Jurkat, Clone E6-1 (cell line): ENCODE measurements around the gene STAB1.

Source experiments
- DNase-seq: peaks from one replicate; pipeline ENCODE4 v3.0.0-alpha.2; 2011; ENCODE audit warnings: low read depth, low spot score
- H3K4me3 ChIP-seq: 2 replicates; pipeline ENCODE4 v1.5.1; 2011; ENCODE audit warnings: mild to moderate bottlenecking, low read length, control low read depth, moderate library complexity

The STAB1 gene

DNA sequence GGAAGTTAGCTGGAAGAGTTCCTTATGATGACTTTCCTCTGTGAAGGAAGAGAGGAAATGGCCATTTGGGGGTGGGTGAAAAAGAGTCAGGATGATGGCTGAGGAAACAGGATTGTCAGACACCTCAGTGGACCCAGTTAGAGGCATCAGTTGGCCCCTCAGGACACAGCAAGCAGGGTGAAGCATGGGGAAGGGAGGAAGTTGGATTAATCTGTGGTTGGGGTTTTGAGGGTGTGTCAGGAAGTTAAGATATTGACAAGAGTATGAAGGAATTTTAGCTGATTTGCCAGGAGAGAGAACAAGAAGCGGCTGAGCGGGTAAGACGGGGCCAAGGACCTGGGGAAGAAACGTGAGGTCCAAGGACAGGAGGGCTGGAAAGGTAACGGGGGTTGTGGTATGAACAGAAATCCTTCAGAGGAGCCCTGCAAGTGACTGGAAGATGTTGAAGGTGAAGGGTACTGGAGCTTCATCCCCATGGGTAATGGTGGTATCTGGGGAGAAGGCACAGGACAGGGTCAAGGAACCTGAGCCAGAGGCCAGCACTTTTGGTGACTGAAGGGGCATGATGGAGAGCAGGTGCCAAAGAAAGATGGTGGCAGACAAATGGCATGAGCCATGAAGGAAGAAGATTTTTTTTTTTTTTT is 44.0 kb downstream of the STAB1 start:
- H3K4me3 ChIP-seq: no peak overlapping the region
- DNase-seq: no peak

DNA sequence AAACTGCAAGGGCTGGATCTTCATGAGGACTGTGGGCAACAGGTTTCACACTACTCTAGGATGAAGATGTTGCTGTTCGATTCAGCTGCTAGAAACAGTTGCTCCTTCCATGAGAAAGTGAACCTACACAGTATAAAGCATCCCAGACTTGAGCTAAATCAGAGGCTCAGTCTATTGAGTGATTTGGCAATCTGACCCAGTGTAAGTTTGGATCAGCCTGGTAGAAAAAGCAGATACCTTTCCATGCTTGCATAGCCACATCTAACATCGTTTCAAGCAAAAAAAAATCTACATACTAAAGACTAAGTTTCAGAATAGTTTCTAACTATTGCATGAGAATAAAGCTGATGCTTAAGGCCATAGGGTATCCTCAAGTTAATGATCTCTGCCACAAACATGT is 45.9 kb downstream of the STAB1 start:
- DNase-seq: no peak
- H3K4me3 ChIP-seq: no peak overlapping the region

DNA sequence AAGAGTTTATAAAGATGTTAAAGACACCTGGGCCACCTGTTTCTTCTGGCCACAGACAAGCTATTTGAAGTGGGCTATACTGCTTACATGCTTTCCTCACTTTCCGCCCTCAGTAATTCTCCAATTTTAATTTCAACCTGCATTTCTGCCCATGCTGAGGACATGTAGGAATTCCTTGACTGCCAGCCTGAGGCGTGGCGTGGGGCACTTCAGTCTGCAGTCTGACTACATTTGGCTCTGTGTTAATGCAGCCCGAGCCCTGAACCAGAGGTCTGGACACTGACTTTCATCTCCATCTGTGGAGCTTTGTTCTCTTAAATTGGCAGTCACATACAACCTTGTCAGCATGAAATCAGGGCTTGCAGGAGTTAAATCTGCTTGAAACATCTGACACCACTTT is 49.8 kb downstream of the STAB1 start:
- no peak for DNase-seq
- H3K4me3 ChIP-seq: no peak overlapping the region

DNA sequence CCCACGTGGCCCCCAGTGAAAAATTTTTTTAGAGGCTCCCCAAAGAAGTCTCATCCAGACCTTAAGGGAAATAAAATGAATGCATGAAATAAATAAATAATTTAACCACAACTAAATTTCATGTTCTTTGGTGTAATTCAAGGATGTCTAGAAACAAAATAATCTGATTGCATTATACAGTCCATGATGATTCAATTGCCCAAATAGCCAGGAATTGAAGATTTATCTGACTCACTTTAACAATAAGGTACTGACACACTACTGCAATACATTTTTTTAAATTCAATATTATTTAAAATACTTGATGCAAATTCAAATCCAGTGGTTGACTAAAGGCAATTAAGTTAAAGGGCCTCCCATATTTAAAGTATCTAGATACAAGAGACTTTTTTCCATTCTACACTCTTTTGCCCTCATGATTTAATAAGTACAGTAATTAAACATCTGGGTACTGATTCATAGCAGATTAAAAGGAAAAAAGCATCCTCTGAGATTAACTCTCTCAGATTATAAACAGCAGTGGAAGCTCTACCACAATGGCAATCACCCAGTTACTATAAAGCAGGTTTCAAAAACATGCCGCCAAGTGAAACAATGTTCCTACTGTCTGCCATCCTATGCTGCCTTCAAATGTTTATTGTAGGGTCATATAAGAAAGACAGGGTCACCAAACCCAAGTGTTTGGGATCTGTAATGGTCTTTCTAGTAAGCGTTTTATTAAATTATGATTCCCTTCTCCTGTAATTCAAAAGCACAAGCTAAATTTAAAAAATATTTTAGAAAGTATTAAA is 51.2 kb downstream of the STAB1 start:
- H3K4me3 ChIP-seq: no peak overlapping the region
- DNase-seq: no peak

DNA sequence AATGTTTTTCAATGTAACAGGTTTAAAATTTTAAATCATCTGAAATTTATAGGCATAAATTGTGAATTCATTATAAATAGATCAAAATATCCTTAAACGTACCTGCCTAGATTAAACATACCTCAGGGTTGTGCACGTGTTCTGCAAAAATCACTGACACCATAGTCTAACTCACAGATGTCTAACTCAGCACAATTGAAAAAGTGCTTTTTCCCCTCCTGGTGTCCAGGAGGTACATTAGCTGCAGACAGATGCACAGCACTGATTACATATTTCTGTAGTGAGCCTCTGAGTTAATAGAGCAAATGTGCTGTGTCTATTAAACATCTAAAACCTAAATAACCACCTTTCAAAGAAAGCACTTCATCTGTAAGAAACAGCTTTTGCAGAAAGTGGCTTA is 52.0 kb downstream of the STAB1 start:
- H3K4me3 ChIP-seq: no peak overlapping the region
- no peak for DNase-seq

DNA sequence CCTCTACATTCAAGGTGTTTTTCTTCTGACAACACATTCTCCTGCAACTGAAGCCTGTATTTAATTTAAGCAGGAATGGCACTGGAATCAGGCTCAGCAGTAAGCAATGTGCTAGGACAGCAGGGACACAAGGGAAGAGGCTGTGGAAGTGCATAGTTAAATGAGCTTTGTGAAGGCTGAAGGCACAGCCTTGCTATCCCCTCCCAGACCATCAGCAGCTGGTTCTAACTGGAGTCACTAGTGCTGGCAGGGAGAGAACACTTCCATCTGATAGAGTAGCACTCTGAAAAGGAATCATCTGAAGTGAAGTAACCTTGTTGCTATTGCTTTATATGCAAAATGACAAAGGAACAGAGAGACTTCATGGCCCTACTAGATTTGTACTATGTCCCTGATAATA is 56.0 kb downstream of the STAB1 start:
- DNase-seq: no peak
- H3K4me3 ChIP-seq: no peak overlapping the region

DNA sequence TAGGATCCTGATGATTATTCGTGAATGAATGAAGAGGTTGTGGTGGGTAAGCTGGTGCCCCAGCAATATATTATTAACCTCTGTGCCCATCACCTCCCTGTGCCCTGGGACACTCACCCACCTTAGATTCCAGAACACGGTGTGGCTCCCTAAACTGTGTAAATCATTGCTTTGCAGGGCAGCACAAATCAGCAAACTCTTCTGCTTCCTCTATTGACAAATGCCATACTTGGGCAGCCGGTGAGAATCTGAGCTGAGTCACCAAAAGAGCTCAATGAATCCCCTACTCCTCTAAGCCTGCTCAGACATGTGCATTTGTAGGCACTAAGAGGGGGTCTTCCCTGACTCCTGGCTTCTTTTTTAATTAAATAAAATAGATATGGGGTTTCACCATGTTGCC is 57.0 kb downstream of the STAB1 start:
- no peak for DNase-seq
- no peak overlapping the region for H3K4me3 ChIP-seq

DNA sequence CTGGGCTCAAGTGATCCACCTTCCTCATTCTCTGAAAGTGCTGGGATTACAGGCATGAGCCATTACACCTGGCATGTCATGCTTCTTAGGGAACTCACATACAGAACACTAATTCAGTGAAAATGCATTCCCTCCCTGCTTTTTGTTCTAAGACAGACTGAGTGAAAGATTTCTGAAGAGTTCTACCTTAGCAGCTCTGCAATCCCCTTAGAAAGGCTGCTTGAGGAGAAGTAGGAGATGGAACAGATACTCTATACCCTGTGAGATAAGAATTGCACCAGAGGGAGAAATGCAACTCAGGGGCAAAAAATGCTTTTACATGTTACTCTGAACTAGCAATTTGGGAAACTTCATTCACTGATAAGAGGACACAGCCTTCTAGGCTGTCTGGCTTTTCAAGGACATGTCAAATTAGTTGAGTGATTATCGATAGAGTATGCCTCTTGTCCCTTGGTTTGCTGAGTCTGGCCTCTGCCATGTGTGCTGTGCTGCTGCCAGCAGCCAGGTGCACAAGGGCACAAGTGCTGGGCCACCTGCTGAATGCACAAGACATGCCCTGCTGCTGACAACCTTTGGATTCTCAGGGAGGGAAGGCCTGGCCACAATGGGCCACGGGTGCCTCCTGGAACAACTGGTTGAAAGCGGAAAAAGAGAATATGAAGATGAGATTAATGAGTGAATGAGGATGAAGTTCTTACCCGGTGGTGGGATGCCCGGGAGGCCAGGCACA is 59.1 kb downstream of the STAB1 start:
- H3K4me3 ChIP-seq: no peak overlapping the region
- no peak for DNase-seq

DNA sequence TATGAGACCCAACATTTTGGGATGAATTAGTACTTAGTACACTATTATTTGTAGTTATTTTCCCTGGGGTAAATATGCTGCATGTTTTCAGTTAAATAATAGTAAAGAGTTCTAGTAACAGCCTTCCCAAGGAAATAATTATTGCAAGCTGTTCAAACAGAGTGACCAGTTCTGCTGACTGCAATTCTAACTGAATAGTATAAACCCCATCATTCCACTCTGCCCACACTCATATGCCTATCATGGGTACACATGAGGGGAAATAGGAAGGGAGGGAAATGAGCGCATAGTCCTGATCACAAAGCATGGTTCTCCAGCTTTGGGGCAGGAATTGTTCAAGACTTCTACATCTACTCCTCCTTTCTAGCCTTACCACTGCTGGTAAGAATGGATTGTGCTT is 59.9 kb downstream of the STAB1 start:
- no peak overlapping the region for H3K4me3 ChIP-seq
- no peak for DNase-seq

DNA sequence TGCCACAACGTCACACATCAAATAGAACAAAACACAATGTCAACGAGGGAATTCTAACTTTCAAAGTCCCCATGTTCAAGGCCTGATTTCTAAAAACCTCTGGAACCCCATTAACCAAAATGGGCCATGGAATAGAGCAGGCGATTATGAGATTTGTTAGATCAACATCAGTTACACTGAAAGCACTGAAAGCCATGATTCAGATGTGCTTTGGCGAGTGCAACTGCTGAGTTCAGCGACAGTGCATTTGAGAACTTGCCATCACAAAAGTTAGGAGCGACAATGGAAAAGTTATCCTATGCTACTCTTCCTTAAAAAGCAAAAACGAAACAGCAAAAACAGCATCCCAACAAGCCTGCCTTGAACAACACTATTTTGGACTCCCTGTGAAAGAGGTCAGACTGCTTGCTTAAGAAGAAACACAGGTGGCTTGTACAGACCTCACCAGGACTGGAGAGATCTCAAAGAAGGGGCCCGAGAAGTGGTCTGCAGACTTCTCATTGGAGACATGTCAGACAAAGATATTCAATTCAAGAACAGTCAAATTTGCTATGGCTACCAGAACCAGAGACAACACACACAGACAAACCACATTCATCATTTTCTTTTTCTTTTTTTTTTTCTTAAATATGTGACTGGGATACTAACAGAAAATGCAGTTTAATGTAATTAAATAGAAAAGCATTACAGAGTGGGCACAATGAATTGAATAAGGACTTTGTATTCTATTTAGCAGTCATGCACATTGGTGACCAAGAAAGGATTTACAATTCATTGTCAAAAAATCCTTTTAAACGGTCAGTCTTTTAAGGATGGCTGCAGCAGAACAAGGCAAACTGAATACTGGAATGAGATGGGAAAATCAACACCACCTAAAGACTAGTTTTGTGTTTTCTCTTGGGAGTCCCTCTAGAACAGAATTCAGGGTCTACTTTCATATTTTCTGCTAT is 62.1 kb downstream of the STAB1 start:
- no peak overlapping the region for H3K4me3 ChIP-seq
- no peak for DNase-seq

DNA sequence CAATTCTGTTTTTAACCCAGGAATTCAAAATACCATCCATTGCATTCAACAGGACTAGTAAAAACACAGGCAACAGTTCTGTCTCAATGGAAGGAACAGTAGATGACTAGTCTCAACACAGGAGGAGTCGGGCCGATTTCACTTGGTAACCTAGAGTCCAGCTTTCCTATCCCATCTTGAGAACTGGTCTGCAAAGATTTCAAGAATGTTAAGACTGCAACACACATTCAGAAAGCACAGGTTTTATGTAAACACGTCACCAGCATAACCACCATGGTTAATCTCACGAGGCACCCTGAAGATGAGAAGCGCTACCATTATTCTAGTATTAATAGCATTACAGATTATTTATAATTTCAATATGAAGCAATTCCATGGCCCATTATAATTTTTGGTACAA is 63.3 kb downstream of the STAB1 start:
- no peak overlapping the region for H3K4me3 ChIP-seq
- DNase-seq: no peak

DNA sequence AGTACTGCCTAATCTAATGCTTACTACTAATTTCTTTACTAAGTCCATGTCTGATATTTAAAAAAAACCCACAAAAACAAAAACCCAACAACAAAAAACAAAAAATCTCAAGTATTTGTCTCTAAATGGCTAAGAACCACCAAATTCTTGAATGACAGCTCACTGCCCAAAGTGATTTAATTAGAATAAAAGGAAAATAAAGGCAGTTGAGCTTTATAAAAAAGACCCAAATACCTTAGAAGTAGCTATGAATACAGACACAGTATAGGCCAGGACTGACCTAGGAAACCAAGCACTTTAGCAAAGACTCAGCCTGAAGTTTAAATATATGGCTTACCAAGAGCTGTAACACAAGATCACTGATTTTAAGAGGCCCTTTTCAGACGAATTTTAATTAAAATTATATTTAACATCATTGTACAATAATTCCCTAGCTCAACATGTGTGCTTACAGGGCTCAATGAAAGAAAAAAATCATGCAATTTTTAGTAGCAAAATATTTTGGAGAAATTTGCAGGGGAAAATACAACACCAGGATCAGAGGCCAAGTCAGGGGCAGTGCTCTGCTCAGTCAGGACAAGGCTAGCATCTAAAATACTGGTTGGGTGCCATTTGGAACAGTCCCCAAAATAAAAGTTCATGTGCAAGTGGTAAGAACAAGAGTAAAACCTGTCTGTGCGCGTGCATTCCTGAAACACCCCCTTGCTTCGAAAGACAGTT is 66.0 kb downstream of the STAB1 start:
- no peak for DNase-seq
- H3K4me3 ChIP-seq: no peak overlapping the region

DNA sequence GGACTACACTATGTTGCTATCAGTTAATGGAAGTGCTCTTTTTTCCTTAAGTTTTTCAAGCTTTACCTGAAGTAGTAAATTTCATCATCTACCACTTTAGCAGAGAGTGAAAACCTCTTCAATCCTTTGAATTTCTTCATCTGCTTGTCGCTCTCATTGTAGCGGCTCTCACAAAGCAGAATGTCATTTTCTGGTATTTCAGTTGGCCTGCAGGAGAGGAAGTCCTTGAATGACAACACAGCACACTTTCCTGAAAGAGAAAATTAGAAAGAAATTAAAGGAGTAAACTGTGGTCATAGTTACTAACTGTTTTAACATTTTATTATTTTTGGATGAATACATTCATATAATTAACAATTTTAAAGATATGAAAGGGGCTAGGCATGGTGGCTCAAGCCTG is 68.8 kb downstream of the STAB1 start:
- H3K4me3 ChIP-seq: no peak overlapping the region
- DNase-seq: no peak

DNA sequence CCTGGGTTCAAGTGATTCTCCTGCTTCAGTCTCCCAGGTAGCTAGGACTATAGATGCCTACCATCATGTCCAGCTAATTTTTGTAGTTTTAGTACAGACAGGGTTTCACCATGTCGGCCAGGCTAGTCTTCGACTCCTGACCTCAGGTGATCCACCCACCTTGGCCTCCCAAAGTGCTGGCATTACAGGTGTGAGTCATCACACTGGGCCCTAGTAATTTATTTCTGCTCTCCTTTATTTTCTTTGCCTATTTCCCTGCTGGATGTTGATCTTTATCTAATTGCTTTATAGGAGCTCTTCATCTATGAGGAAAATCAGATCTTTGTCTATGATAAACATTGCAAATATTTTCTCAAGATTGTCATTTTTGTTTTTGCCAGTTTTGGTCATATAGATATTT is 72.9 kb downstream of the STAB1 start:
- no peak for DNase-seq
- no peak overlapping the region for H3K4me3 ChIP-seq

DNA sequence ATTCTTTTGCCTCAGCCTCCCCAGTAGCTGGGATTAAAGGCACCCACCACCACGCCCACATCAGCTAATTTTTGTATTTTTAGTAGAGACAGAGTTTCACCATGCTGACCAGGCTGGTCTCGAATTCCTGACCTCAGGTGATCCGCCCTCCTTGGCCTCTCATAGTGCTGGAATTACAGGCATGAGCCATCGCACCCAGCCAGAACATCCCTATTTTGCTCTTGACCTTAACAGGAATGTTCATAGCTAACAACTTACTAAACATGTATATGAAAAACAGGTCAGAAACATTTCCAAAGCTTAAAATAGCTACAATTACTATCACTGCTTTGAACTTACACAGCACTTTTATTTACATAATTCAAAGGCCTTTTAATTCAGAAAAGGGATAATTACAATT is 74.9 kb downstream of the STAB1 start:
- no peak overlapping the region for H3K4me3 ChIP-seq
- no peak for DNase-seq

DNA sequence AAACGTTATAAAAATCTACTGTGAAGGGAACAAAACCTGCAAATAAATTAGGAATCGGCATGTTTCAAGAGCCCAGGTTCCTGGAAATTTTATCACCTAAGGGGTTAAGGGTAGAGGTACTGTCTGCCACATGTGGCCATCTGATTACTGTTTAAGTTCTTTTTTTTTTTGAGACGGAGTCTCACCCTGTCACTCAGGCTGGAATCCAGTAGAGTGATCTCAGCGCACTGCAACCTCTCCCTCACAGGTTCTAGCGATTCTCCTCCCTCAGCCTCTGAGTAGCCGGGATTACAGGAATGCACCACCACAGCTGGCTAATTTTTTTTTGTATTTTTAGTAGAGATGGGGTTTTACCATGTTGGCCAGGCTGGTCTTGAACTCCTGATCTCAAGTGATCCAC is 77.1 kb downstream of the STAB1 start:
- DNase-seq: no peak
- H3K4me3 ChIP-seq: no peak overlapping the region
